ENCODE results near the gene PGLYRP4. TPM values are rescaled to one million over a fixed set of nuclear protein-coding genes. Genes with fewer than 3 reads are reported as not detected.

Gene PGLYRP4
- polyA plus RNA-seq, 2 of the 4 experiments (the other 2 are of a cell fraction) = not detected

- ChIA-PET CTCF (interaction anchor here (2.4 to 13.2 kb wide), 3 partner anchors 107 to 209 kb away, joined by 7 to 731 read pairs (median 14); no protein-coding TSS in a partner anchor), POLR2A (no interaction called here)
Measured at GRCh38 chr1:153359241-153359640, 10.6 kb upstream of the PGLYRP4 start.

GRCh38 chr1:153358691-153358975, 10.0 kb upstream of the PGLYRP4 start:
- CTCF ChIA-PET = interaction anchor here (0.7 to 13.2 kb wide), 6 partner anchors 17 to 214 kb away, joined by 3 to 731 read pairs (median 6); no protein-coding TSS in a partner anchor
- Histone ChIP-seq H3K4me2 (no peak overlapping the region), H3K4me3 (no peak overlapping the region), H3K4me1 (no peaks in the 10 kb centered on the region), H3K27ac (no peak overlapping the region), H3K9me3 (no peaks in the 10 kb centered on the region)
- POLR2A ChIA-PET = no interaction called here
- WGBS (ENCODE audit: missing lambda C conversion rate) = 57% methylated on average over 3 of the region's 3 CpGs
- FAIRE-seq (no peak), ATAC-seq (no peak), DNase-seq (ENCODE audit: low read depth in 1 of 2, low spot score in 1 of 2) (no peak)
- TF ChIP-seq EHMT2 (IDR thresholded peaks at IDR 0.05; ENCODE audit: low read depth) (no peak), KDM1A (IDR thresholded peaks at IDR 0.05; ENCODE audit: low read depth) (no peak), TP53 (CRISPR knock-in tag; IDR thresholded peaks at IDR 0.05) (no peak), ZNF302 (CRISPR knock-in tag; IDR thresholded peaks at IDR 0.05) (no peak), JUNB (IDR thresholded peaks at IDR 0.05) (no peak), PHF8 (IDR thresholded peaks at IDR 0.05; ENCODE audit: borderline replicate concordance, low read depth) (no peak), EHF (CRISPR knock-in tag; IDR thresholded peaks at IDR 0.05) (no peak), ELK1 (IDR thresholded peaks at IDR 0.05; ENCODE audit: low read depth, low read length) (no peak), RAD21 (conservative IDR thresholded peaks at IDR 0.05 in 1 of 2, IDR thresholded peaks at IDR 0.05 in 1 of 2) (no peak), CEBPB (IDR thresholded peaks at IDR 0.05) (no peak), ZC3H11A (IDR thresholded peaks at IDR 0.05) (no peak), ZFP36 (IDR thresholded peaks at IDR 0.05; ENCODE audit: borderline replicate concordance, partially characterized antibody) (no peak), HOXB13 (CRISPR knock-in tag; IDR thresholded peaks at IDR 0.05; ENCODE audit: low read depth) (no peak), NR3C1 (IDR thresholded peaks at IDR 0.05) (no peak), BCL3 (IDR thresholded peaks at IDR 0.05) (no peak), MAZ (IDR thresholded peaks at IDR 0.05; ENCODE audit: borderline replicate concordance, low read depth, low read length) (no peak), POLR2AphosphoS2 (conservative IDR thresholded peaks at IDR 0.05; ENCODE audit: low read length) (no peak), POLR2A (IDR thresholded peaks at IDR 0.05; ENCODE audit: low read length) (no peak), RNF2 (IDR thresholded peaks at IDR 0.05; ENCODE audit: borderline replicate concordance, low read depth) (no peak), FOSB (CRISPR knock-in tag; IDR thresholded peaks at IDR 0.05) (no peak)

More at GRCh38 chr1:153359241-153359640, 10.6 kb upstream of the PGLYRP4 start:
- no peaks in the 10 kb centered on the region for H3K4me1 ChIP-seq
- no peak for FAIRE-seq
- 63% methylated on average over 6 of the region's 6 CpGs for WGBS (ENCODE audit: missing lambda C conversion rate)
- no peaks in the 10 kb centered on the region for H3K9me3 ChIP-seq
- no peak overlapping the region for H3K4me2 ChIP-seq
- H3K4me3 ChIP-seq = no peak overlapping the region
- no peak for ATAC-seq
- no peak for DNase-seq (ENCODE audit: low read depth in 1 of 2, low spot score in 1 of 2)
- no peak for TF ChIP-seq RFX5 (IDR thresholded peaks at IDR 0.05)
- TF ChIP-seq BCL3 (IDR thresholded peaks at IDR 0.05) = no peak
- no peak for TF ChIP-seq FOSB (CRISPR knock-in tag; IDR thresholded peaks at IDR 0.05)
- TF ChIP-seq ZC3H11A (IDR thresholded peaks at IDR 0.05) = no peak
- no peak for TF ChIP-seq EP300 (IDR thresholded peaks at IDR 0.05)
- TF ChIP-seq MYC (IDR thresholded peaks at IDR 0.05; ENCODE audit: borderline replicate concordance, low read length) = no peak
- TF ChIP-seq PHF8 (IDR thresholded peaks at IDR 0.05; ENCODE audit: borderline replicate concordance, low read depth) = no peak
- no peak for TF ChIP-seq RARB (CRISPR knock-in tag; IDR thresholded peaks at IDR 0.05)
- no peak for TF ChIP-seq MAX (IDR thresholded peaks at IDR 0.05)
- H3K27ac ChIP-seq = no peak overlapping the region
